DND-41 (cell line): Measurements from ENCODE around the gene LBX2.

Experiments used
- EZH2 ChIP-seq: IDR thresholded peaks from 3 replicates; pipeline ENCODE4 v1.6.1; 2012; ENCODE audit warnings: borderline replicate concordance, low read depth, mild to moderate bottlenecking, moderate library complexity, low read length, inconsistent platforms; ENCODE audit not compliant: severe bottlenecking
- TF ChIP-seq, protein P1 (sequence below): IDR thresholded peaks from 2 replicates; pipeline ENCODE4 v1.5.1; 2012; ENCODE audit warnings: borderline replicate concordance, low read length, moderate library complexity, mild to moderate bottlenecking; ENCODE audit not compliant: poor library complexity, severe bottlenecking; ENCODE audit errors: extremely low read depth

DNA sequence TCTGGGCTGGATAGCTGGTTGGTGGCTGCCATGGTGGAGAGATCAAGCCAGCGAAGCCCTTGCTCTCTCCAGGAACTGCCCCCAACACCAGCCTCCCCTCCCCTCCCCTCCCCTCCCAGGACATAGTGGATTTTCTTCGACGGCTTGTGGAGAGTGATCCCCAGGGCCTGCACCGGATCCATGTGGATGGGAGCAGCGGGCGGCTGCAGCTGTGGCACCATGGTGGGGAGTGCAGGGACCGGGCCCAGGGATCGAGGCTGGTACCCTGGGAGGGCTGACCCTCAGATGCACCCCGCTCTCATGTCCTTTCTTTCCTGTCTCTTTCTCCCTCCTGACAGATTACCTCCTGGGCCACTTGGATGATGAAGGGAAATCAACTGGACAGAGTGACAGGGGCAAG is 9.5 kb downstream of the LBX2 start:
- TF ChIP-seq, protein P1, sequence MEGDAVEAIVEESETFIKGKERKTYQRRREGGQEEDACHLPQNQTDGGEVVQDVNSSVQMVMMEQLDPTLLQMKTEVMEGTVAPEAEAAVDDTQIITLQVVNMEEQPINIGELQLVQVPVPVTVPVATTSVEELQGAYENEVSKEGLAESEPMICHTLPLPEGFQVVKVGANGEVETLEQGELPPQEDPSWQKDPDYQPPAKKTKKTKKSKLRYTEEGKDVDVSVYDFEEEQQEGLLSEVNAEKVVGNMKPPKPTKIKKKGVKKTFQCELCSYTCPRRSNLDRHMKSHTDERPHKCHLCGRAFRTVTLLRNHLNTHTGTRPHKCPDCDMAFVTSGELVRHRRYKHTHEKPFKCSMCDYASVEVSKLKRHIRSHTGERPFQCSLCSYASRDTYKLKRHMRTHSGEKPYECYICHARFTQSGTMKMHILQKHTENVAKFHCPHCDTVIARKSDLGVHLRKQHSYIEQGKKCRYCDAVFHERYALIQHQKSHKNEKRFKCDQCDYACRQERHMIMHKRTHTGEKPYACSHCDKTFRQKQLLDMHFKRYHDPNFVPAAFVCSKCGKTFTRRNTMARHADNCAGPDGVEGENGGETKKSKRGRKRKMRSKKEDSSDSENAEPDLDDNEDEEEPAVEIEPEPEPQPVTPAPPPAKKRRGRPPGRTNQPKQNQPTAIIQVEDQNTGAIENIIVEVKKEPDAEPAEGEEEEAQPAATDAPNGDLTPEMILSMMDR, result no peak
- TF ChIP-seq EZH2, result no peak
